ENCODE measurements around the gene IKBKG.
"Not testable (repeated sequence)": the region's sequence is repeated elsewhere in the genome, so short reads cannot be mapped to it uniquely, and the experiment has no call there.

The IKBKG gene

GRCh38 chrX:154562295-154562694, 14.9 kb downstream of the IKBKG start:
- DNase-seq, result not testable (repeated sequence)

DNA sequence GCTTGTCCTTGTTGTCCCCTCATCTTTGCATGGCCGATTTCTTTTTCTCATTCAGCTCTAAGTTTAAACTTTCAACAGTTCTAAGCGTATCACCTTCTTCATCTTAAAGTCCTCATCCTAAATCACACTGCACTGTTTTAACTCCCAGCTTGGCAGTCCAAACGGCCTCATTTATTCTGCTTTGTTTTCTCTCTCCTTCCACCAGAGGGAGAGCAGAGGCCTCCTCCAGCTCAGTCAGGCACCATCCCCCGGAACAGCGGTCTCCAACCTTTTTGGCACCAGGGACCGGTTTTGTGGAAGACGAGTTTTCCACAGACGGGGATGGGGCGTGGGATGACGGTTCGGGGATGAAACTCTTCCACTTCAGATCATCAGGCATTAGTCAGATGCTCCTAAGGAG, 22.9 kb downstream of the IKBKG start:
- not testable (repeated sequence) for DNase-seq

GRCh38 chrX:154573061-154573460, 25.6 kb downstream of the IKBKG start:
- DNase-seq, result not testable (repeated sequence)

GRCh38 chrX:154575076-154575475, 27.7 kb downstream of the IKBKG start:
- DNase-seq, result not testable (repeated sequence)

GRCh38 chrX:154582994-154583393, 35.6 kb downstream of the IKBKG start:
- not testable (repeated sequence) for DNase-seq

DNA sequence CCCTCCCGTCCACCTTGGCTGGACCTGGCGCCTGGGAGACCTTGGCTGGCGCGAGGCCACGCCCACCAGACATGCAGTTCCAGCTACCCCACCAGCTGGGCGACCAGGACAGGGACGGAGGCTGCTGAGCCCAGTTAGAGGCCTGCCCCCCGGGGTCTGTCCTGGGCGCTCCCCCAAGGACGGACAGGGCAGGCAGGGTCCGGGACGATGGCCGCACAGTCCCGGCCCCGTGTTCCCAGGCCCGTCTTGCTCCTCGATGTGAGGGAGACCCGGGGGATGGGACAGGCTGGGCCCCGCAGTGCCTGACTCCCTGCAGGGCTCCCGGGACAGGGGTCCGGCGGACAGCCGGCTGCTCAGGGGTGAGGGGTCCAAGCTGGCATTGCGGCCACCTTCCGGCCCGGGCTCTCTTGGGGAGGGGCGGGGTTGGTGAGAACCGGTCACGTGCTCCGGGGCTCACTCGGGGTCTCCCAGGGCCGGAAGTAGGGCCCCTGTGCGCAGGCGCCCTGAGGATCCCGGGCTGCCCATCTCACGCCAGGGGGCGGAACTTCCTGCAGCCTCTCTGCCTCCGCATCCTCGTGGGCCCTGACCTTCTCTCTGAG, 37.3 kb downstream of the IKBKG start, which contains the start of gene CTAG1A:
CTAG1A (plus strand) TSS at position 549 of the 599 bp plus-strand sequence. CDS start 74 bp downstream, outside the sequence.
- not testable (repeated sequence) for DNase-seq

DNA sequence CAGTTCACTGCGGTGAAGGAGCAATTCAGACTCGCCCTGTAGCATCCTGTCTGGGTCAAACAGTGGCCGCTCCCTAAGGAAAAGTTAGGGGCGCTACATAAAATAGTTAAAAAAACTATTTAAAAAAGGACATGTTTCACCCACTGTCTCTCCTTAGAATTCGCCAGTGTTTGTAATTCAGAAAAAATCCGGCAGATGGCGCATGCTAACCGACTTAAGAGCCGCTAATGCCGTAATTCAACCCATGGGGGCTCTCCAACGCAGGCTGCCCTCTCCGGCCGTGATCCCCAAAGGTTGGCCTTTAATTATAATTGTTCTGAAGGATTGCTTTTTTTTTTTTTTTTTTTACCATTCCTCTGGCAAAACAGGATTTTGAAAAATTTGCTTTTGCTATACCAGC, 43.0 kb downstream of the IKBKG start:
- DNase-seq, result not testable (repeated sequence)

DNA sequence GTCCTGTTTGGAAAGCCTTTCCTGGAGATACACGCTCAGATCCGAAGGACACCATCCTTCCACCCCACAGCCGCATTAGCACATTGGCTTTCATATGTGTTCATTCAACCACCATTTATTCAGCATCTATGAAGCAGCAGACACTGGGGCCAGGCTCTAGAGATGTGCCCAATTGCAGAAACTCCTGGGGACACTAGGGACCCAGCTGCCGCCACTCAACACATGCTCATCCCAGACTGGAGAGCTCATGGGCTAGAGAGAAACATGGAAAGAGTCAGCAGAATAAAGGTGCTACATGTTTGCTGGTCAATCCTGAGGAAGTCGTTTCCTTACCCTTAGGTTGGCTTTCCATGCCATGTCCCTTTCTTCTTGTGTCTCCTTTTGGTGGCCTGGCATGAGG, 45.1 kb downstream of the IKBKG start:
- no peak for DNase-seq

DNA sequence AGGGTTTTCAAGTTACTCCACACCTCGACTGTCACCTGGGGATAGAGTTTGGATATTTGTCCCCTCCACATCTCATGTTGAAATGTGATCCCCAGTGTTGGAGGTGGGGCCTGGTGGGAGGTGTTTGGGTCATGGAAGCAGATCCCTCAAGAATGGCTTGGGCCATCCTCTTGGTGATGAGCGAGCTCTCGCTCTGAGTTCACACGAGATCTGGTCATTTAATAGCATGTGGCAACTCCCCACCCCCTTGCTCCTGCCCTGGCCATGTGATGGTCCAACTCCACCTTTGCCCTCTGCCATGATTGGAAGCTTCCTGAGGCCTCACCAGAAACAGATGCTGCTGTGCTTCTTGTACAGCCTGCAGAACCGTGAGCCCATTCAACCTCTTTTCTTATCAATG, 45.8 kb downstream of the IKBKG start:
- no peak for DNase-seq

- no peak for DNase-seq
These were observed 47.1 kb downstream of the IKBKG start for GRCh38 chrX:154594491-154594890.

- DNase-seq, result no peak
These were observed 48.3 kb downstream of the IKBKG start for GRCh38 chrX:154595559-154596249.

GRCh38 chrX:154596290-154596929, 49.0 kb downstream of the IKBKG start:
- DNase-seq, result no peak

DNA sequence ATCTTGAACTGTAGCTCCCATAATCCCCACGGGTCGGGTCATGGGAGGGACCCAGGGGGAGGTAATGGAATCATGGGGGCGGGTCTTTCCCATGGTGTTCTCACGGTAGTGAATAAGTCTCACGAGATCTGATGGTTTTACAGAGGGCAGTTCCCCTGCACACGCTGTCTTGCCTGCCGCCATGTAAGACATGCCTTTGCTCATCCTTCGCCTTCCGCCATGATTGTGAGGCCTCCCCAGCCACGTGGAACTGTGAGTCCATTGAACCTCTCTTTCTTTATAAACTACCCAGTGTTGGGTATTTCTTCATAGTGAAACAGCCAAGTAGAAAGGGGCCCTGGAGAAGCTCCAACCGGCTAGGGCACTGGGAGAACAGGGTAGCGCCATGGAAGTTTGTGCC, 49.8 kb downstream of the IKBKG start:
- no peak for DNase-seq

DNA sequence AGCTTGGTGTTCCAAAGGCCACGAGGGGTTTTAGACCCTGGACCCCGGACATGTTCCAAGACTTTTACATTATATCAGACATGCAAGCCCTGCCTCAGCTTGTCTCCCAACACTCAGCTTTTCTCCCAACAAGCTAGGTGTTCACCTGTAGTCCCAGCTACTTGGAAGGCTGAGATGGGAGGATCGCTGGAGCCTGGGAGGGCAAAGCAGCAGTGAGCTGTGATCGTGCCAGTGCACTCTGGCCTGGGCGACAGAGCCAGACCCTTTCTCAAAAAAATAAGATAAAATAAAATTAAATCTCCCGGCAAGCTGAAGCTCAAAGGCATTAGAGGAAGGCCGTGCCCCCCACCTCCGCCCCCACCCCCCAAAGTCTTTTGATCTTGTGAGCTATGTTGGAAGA, 51.2 kb downstream of the IKBKG start:
- no peak for DNase-seq

DNA sequence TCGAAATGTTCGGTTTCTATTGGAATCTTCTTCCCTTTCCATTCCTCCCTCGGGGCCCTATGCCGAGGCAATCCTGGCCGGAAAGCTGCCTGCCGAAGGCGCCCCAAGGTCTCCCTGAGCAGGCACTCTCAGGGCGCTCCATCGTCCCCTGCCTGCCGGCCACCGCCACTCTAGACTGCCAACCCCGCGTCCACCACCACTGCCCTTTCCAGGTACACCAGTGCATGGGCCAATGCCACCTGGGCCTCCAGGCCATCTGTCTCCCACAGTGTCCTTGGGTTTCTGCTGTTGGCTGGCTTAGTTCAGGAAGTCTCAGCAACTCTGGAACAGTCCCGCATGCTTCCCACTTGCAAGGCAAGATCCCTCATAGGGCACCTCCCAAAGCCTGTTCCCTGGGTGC, 52.1 kb downstream of the IKBKG start:
- DNase-seq, result no peak

GRCh38 chrX:154600759-154601374, 53.4 kb downstream of the IKBKG start:
- DNase-seq, result no peak

- no peak for DNase-seq
These were observed 54.8 kb downstream of the IKBKG start for GRCh38 chrX:154602226-154602625.

- no peak for DNase-seq
These were observed 55.5 kb downstream of the IKBKG start for GRCh38 chrX:154602766-154603437.

DNA sequence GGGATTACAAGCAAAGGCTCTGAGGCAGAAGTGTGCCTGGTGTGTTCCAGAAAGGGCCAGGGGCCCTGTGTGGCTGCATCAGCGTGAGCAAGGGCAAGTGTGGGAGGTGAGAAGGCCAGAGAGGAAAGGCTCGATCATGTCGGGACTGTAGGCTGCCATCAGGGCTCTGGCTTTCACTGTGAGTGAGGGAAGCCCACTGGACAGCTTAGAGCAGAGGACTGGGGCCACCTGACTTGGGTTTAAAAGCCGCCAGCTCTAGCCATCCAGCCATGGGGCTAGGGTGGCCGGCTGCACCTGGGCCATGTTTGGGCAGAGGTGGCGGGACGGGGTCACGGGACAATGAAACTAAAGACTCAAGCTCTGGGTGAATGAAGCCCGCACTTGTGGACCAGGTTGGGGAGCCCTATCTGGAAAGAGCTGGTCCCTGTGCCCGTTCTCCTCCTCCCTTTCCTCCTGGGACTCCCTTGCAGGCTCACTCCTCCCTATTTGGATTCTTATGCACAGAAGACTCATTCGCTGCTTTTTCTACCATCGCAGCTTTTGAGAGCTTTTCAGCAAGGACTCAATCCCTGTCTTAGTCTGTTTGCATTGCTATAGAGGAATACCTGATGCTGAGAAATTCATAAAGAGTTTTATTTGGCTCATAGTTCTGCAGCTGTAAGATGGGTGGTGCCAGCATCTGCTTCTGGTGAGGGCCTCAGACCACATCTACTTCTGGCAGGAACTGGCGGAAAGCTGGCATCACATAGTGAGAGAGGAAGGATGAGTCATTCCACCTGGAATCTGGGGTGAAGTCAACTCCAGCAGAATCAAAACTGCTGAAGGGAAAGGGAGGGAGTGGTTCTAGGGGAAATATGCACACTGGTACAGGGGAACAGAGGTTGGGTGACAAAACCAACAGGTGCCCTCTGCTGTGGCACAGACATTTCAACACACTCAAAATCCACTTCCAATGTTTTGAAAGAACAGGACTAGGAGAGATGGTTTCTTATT, 56.3 kb downstream of the IKBKG start:
- no peak for DNase-seq

- DNase-seq, result no peak
These were observed 58.1 kb downstream of the IKBKG start for GRCh38 chrX:154605566-154605965.

DNA sequence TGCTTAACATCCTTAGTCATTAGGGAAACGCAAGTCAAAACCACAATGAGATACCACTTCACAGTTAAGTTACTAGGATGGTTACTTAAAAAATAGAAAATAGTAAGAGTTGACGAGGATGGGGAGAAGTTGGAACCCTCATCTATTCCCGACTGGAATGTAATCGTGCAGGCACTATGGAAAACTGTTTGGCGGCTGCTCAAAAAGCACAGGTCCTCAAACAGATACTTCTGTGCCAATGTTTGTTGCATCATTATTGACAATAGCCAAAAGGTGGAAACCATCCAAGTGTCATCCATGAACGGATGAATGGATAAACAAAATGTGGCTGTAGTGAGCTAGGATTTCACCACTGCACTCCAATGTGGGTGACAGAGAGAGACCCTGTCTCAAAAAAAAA, 60.0 kb downstream of the IKBKG start:
- peak; percentile 39 for DNase-seq

DNA sequence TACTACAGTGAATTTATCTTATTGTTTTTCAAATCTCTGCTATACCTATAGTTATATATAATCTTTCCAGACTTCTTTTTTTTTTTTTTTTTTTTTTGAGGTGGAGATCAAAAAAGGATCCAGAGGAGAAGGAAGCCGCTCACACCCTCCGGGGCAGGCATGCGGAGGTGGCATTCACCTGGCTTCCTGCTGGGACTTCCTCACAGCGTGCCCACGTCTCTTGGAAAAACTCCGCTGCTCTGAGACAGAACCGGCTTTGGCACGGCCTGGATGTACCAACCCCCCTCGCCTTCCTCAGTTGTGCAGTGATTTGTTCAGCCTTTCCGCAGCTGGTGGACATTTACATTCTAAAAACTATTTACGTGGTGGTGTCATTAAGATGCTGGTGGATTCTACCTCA, 60.6 kb downstream of the IKBKG start:
- not testable (repeated sequence) for DNase-seq

All from NCI-H748 treated with DMSO at 0.1 percent for 48 hours (cell line).